ENCODE results near the gene SIGLEC1.

SIGLEC1 gene

GRCh38 chr20:3677733-3678132, 34.7 kb downstream of the SIGLEC1 start:
- no peak for DNase-seq

DNA sequence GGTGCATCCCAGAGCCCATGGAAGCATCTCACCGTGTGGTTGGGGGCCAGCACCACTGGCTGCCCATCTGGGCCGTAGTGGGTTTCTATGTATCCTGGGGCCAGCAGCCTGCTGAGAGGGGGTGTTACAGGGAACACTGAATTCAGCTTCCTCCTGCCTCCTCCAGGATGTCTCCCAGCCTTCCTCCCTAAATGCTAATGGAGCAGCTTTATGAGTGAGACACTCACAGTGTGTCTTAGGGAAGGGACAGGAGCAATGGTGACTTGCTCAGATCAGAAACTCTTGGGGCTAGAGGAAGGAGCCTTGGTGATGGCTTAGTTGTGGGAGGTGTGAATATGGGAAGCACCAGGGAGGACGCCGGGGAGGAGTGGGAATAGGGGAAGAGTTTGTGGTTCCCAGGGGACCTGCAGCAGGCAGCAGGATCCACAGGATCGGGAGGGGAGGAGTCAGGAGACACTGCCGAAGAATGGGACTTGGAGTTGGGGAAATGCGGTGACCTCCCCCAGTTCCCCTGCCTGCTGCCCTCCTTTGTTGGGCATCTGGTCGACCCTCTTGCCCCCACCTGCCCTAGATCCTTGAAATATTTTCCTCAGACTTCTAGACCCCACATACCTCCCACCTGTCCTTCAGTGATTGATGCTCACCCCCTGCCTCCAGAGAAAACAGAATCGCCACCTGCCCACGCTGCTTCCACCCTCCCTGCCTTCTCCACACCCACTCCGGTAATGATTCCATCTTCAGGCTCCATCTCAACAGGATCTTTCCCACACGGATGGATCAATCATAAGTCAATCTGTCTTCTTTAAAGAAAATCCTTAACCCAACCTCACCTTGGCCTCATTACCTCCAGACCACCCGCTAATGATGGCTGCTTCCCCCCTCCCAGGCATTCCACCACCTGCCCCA, 37.2 kb downstream of the SIGLEC1 start:
- no peak for DNase-seq

DNA sequence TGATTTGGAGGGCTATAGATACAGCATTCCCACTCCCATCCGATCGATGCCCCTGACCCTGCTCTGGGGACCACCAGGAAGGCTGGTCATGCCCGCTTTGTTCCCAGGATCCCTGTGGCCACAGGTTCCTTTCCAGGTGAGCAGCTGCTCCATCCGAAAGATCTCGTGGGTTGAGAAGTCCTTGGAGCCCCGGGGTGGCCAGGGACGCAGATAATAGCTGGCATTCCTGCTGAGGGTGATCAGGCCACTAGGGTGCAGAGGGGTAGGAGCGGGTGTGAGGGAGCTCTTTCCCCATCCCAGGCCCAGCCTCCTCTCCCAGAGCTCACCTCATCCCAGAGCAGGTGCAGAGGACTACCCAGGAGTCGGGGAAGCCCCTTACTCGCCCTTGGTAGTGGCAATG, 38.0 kb downstream of the SIGLEC1 start:
- DNase-seq, result no peak

DNA sequence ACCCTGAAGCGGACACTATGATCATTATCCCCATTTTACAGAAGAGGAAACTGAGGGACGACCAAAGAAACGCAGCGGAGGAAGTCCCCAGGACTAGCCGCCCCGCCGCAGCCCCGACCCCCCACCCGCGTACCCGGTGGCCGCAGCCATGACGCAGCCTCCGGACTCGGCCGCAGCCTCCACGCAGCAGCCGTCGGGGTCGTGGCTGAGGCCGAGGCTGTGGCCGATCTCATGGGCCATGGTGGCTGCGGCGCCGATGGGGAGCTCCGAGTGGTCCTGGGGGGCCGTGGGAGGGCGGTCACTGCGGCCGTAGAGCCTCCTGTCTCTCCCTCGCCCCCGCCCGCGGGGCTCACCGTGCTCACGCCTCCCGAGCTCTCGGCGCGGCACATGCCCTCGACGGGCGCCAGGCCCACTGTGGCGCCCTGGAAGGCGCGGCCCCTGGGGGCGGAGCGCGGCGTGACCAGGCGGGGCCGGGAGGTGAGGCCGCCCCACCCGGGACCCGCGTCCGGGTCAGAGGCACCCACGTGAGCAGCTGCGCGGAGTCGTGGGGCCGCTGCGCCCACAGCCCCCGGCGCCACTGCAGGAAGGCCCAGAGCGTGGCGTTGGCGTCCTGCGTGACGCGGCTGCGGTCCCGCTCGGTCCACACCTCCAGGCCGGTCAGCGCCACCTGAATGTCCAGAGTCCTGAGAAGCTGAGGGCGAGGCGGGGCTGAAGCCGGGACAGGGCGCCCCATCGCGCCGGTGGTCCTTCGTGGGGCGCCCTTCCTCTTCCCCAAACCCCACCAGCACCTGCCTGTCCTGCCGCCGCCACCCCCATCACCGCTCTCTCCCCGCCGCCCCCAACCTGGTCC, 39.0 kb downstream of the SIGLEC1 start:
- no peak for DNase-seq

- peak; percentile 26 for DNase-seq
Observed at GRCh38 chr20:3672547-3673171, 39.7 kb downstream of the SIGLEC1 start.

DNA sequence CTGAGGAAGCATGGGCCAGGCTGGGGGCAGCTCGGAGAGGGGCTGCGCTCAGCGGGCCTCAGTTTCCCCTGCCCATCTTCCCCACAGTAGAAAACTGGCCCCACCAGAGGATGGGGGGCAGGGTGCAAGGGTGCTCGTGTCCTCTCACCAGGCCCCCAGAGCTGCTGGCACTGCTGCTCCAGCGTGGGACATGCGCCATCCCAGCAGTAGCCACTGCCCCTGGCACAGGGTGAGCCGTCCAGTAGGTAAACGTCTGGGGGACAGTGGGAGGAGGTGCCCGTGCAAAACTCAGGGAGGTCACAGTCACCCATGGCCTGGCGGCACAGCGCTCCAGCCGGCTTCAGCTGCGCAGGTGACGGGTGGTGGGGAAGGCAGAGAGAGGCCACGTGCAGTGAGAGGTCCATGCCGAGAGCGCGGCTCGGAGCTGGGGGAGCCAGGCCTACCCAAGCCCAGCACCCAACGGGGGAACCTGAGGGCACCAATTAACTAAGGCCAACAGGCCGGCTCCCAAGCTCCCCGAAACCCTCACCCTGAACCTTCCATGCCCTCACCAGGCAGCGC, 40.3 kb downstream of the SIGLEC1 start:
- no peak for DNase-seq

- DNase-seq, result no peak
Observed at GRCh38 chr20:3670945-3671344, 41.5 kb downstream of the SIGLEC1 start.

DNA sequence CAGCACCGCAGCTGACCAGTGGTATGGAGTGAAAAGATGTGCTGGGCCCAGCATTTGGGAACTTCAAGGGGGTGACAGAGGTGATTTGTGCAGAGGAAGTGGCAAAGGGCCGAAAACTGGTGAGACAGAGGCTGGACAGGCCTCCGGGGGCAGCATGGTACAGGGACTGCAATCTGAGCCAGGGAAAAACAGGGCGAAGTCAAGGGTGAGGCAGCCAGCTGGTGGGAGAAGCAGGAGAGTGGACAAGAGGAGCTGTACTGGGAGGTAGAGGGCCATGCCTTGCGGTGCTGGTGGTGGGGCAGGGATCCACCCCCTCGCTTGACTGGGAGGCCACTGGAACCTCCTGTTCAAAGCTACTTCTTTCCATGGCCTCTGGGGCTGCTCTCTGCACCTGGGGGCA, 41.9 kb downstream of the SIGLEC1 start:
- DNase-seq, result no peak

- no peak for DNase-seq
Observed at GRCh38 chr20:3669710-3670367, 42.6 kb downstream of the SIGLEC1 start.

DNA sequence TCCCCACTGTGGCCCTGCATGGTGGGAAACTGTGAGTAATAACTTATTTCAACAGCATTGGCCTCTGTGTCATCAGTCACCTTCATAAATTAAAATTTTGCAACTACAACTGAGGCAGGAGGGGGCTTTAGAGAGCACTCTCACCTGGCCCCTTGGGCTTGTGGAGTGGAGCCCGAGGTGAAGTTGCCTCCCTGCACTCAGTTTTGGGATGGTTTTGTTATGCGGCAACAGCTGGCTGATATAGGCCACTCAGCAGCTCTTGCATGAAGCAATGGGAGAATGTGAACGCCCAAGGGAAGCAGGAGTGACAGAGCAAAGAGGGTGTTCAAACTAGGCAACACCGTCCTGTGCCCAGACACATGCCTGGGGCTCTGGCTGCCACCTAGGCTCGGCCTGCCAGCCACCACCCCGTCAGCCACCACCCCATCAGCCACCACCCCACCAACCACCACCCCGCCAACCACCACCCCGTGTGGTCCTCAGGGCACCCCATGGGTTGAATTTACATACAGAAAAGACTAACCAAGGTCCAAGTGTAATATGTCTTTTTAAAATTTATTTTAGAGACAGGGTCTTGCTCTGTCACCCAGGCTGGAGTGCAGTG, 44.9 kb downstream of the SIGLEC1 start:
- DNase-seq, result no peak

DNA sequence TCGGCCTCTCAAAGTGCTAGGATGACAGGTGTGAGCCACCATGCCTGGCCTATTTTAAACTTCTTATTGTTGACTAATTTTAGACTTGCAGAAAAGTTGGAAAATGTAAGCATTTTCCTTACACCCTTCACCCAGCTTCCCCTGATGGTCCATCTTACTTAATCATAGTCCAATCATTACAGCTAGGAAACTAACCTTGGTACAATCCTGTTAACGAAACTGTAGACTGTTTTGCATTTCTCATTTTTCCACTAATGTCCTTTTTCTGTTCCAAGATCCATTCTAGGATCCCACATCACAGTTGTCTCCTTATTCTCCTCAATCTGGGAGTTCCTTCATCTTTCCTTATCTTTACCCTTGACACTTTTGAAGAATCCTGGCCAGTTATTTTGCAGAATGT, 48.5 kb downstream of the SIGLEC1 start:
- DNase-seq, result no peak

GRCh38 chr20:3663031-3663701, 49.2 kb downstream of the SIGLEC1 start, which contains the start of gene GFRA4:
TSS of gene GFRA4 (minus strand) at chr20:3663399. CDS start at chr20:3663399, 0 bp downstream.
- DNase-seq, result no peak

Data from stimulated activated CD4-positive, alpha-beta T cell treated with anti-CD3 and anti-CD28 coated beads, Interleukin-15, amount 100 ng/mL, for 24 hours (primary cell).